Endometrium (tissue), 2 donors: ENCODE data around the gene SLC16A2.
"Not testable (repeated sequence)": the region's sequence is repeated elsewhere in the genome, so short reads cannot be mapped to it uniquely, and the experiment has no call there.

Source experiments
- FAIRE-seq: peaks from 2 replicates; lab custom pipeline; 2012; peaks lifted over from hg19 to GRCh38; lab: Jason Lieb, UNC
- donor health status: control.
- donor health status: control.

Gene SLC16A2

GRCh38 chrX:74507191-74507590 lies 85.9 kb downstream of the SLC16A2 start:
- FAIRE-seq: no peak

GRCh38 chrX:74509989-74510388 lies 88.7 kb downstream of the SLC16A2 start:
- FAIRE-seq: no peak

- FAIRE-seq: no peak
Observed at GRCh38 chrX:74510401-74510800, 89.1 kb downstream of the SLC16A2 start.

- FAIRE-seq: no peak
Observed at GRCh38 chrX:74511704-74512103, 90.4 kb downstream of the SLC16A2 start.

GRCh38 chrX:74514384-74514783 lies 93.1 kb downstream of the SLC16A2 start:
- no peak for FAIRE-seq

GRCh38 chrX:74515356-74515755 lies 94.1 kb downstream of the SLC16A2 start:
- no peak for FAIRE-seq

- not testable (repeated sequence) for FAIRE-seq
Observed at GRCh38 chrX:74516013-74516412, 94.7 kb downstream of the SLC16A2 start.

- FAIRE-seq: no peak
Observed at GRCh38 chrX:74519870-74520269, 98.6 kb downstream of the SLC16A2 start.

- no peak for FAIRE-seq
Observed at GRCh38 chrX:74520291-74520690, 99.0 kb downstream of the SLC16A2 start.

- no peak for FAIRE-seq
Observed at GRCh38 chrX:74520896-74521295, 99.6 kb downstream of the SLC16A2 start.

GRCh38 chrX:74521961-74522751 lies 100.9 kb downstream of the SLC16A2 start:
- FAIRE-seq: no peak

GRCh38 chrX:74523224-74523623 lies 101.9 kb downstream of the SLC16A2 start:
- FAIRE-seq: no peak

- no peak for FAIRE-seq
Observed at GRCh38 chrX:74523870-74524735, 102.8 kb downstream of the SLC16A2 start.

GRCh38 chrX:74525116-74525515 lies 103.8 kb downstream of the SLC16A2 start:
- no peak for FAIRE-seq

- no peak for FAIRE-seq
Observed at GRCh38 chrX:74526764-74527163, 105.5 kb downstream of the SLC16A2 start.

- FAIRE-seq: no peak
Observed at GRCh38 chrX:74527350-74527749, 106.1 kb downstream of the SLC16A2 start.

GRCh38 chrX:74529311-74529710 lies 108.0 kb downstream of the SLC16A2 start:
- no peak for FAIRE-seq

- no peak for FAIRE-seq
Observed at GRCh38 chrX:74531081-74531480, 109.8 kb downstream of the SLC16A2 start.

GRCh38 chrX:74534569-74535038 lies 113.3 kb downstream of the SLC16A2 start:
- FAIRE-seq: no peak

GRCh38 chrX:74535086-74535407 lies 113.8 kb downstream of the SLC16A2 start:
- FAIRE-seq: no peak

GRCh38 chrX:74535408-74536151 lies 114.3 kb downstream of the SLC16A2 start:
- FAIRE-seq: no peak

GRCh38 chrX:74536152-74536831 lies 115.0 kb downstream of the SLC16A2 start:
- FAIRE-seq: no peak
